ENCODE data around the gene GARS1.
"Not testable (repeated sequence)": the region's sequence is repeated elsewhere in the genome, so short reads cannot be mapped to it uniquely, and the experiment has no call there.

GARS1 gene

DNA sequence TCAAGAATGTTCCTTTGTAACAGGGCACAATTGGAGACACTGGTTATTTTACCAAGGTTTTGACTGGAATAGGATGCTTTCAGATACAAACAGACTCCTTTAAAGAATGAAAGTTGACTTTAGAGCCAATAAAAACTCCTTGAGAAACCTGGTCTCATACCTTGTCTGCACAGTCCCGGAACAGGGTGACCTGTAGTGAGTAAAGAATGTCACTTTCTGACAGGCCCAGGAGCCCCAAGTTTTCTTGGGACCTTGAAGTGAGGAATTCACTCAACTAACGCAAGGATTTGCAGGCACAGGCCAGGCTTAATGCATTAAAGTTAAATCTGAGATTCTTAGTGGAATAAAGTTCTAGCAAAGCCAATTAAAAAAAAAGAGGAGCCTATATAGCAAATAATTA is 11.5 kb upstream of the GARS1 start:
- DNase-seq: no peak

- no peak for DNase-seq
Observed at GRCh38 chr7:30584415-30584814, 10.3 kb upstream of the GARS1 start.

DNA sequence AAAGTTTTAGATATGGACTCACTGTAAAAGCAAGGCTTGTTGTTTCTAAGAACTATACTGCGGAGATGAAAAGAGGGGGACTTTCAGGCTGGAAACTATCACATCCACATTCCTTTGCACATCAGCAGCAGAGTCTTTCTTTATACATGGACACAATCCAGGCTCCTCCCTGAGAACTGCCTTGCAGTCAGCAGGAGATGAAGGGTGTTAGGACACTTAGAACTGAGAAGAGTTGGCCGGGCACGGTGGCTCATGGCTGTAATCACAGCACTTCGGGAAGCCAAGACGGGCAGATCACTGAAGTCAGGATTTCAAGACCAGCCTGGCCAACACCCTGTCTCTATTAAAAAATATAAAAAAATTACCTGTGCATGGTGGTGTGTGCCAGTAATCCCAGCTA is 9.7 kb upstream of the GARS1 start:
- DNase-seq: no peak

DNA sequence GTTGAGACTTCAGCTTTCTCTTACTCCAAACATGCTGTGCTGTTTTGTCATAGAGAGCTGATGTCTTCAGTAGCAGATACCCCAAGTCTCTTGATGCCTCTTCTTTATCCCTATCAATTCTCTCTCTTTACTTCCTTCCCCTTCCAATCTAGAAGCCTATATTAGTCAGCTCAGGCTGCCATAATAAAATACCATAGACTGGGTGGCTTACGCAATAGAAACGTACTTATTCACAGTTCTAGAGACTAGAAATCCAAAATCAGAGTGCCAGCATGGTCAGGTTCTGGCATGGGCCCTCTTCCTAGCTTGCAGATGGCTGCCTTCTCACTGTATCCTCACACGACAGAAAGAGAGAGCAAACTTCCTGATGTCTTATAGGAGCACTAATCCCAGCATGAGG is 9.0 kb upstream of the GARS1 start:
- no peak for DNase-seq

GRCh38 chr7:30587547-30587946 is 7.1 kb upstream of the GARS1 start:
- DNase-seq: not testable (repeated sequence)

DNA sequence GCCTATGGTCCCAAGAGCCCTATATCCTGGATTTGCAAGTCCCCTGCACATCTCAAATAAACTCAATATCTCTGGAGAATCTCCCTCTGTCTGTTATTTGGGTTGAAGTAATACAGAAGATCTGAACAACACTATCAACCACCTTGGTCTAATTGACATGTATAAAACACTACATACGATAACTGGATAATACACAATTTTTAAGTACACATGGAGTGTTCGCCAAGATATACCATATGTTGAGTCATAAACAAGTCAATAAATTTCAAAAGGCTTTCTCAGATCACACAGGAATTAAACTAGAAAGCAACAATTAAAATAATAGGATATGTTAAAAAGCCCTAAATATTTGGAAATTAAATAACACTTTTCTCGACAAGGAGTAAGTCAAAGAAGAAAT is 5.6 kb upstream of the GARS1 start:
- no peak for DNase-seq

DNA sequence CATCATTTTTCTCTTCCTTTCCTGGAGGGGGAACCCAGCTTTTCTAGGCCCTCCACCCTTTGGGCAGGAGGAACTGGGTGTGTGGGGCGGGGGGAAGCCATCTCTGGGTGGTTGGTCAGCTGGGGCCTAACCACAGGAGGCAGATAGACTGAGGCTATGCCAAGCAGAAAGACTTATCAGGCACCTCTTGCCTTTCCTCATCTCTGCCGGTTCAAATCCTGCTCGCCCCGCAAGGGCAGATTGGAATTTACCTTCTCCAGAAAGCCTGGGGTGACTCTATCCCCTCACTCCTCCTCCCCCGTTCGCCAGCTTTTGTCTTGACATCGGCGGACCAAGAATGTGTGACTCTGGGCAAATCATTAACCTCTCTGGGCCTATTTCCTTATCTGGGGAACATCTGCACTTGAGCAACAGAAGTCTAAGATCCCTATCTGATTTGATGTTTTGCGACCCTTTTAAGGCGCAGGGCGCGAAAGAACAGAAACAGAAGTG is 584 bp upstream of the GARS1 start:
- DNase-seq: peak in 1 of 2 donors; percentile 68

GRCh38 chr7:30595436-30596013 is 847 bp downstream of the GARS1 start:
- no peak for DNase-seq

DNA sequence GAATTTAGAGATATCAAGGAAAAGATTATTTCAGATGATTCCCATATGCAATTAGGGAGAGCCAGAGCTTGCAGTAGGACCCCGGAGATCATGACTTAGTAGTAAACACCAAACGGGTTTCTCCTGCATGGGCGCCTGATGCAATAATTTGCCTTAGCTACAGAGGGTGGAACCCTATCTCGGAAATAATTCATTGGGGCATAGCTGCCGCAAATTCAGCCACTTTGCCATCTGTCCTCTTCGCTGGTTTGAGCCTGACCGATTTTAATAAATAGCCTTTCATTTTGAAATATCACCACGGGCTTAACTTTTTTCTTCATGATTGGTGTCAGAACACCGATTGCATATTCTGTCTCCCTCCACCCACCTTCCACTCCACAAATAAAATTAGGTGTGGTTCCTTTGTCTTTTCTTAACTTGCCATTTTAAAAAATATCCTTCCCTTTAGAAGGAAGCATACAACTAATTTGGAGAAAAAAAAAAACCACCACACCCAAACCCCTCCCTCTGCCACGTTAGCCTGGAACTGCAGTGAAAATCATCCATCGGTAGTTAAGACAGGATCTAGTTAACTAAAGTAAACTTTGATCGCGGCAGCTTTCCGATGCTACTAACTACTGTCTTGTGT is 1.4 kb downstream of the GARS1 start:
- DNase-seq: no peak

- no peak for DNase-seq
Observed at GRCh38 chr7:30596721-30597120, 2.0 kb downstream of the GARS1 start.

DNA sequence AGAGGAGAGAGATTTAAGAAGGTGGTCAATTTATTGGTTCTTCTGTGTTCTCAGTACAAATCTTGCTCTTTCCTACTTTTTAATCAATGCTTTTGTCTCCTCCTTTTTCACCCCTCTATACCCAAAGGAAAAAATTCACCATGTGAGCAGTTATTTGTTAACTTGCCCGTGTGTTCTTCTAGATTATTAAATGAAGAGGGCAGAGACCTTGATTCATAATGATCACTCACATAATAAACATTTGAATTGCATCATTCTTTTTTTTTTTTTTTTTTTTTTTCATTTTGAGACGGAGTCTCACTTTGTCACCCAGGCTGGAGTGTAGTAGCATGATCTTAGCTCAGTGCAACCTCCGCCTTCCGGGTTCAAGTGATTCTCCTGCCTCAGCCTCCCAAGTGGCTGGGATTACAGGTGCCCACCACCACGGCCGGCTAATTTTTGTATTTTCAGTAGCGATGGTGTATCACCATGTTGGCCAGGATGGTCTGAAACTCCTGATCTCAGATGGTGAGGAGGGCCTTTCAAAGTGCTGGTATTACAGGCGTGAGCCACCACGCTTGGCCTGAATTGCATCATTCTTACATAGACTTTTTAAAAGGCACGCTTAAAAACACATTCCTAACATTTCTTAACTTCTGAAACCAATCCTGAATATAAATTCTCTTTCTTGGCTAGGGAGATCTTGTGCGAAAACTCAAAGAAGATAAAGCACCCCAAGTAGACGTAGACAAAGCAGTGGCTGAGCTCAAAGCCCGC is 3.6 kb downstream of the GARS1 start:
- no peak for DNase-seq

- DNase-seq: no peak
Observed at GRCh38 chr7:30604901-30605300, 10.2 kb downstream of the GARS1 start.

DNA sequence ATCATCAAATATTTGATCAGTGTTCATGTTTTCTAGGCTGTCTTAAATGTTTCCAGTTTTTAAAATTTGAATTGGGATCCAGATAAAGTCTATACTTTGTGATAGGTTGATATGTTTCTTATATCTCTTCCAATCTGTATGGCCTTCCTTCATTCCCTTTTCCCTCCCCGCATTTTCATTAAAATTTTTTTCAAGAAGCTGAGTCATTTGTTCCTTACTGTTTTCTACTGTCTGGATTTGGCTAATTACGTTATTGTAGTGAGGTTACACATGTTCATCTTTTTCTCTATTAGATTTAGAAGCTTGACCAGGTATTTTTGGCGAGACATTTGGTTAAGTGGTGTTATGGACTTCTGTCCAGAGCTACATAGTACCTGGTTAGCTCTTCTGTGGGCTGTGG is 11.2 kb downstream of the GARS1 start:
- DNase-seq: no peak

DNA sequence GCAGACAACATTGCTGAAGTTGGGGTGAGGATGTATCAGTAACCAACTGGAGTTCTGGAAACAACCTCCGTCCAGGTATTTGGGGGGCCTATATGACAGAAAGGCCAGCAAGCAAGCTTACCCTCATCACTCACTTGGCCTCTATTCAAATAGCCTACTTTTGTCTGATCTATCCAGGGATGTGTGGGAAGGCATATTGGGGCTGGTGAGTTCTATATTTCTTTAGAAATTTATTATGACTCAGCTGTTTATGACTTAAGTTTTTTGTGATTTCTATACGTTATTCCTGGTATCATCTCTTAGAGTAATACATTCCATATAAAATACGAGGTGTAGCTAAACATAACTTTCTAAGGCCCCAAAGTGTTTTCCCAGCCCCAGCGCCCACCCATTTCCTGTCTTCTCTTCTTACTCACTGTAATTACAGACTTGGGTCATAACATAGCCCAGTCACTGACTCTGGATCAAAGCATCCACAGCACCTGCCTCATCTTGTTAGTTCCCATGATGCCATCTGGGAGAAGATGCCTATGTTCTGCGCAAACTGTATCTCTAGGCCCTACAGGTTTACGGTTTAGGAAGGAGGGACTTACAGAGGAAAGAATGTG is 18.1 kb downstream of the GARS1 start:
- no peak for DNase-seq

GRCh38 chr7:30613366-30614325 is 19.0 kb downstream of the GARS1 start:
- no peak for DNase-seq

GRCh38 chr7:30616318-30616717 is 21.6 kb downstream of the GARS1 start:
- no peak for DNase-seq

DNA sequence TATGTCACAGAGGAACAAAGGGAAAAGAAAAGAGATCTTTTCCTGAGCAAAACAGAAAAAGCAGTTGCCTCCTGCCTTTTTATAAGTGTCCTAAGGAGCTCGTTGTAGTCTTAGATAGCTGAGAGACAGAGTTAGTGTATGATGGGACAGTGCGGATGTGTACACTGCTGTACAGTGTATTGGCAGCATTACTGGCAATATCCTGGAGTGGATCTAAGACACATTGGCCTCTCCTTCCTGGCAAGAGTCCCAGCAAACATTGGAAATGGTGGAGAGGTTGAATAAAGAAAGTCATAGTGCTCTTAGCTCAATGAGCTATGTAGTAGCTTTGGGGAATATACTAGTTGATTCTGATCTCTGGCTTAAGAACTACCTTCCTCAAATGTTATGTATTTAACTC is 22.7 kb downstream of the GARS1 start:
- DNase-seq: no peak

GRCh38 chr7:30618080-30618676 is 23.5 kb downstream of the GARS1 start:
- DNase-seq: no peak

DNA sequence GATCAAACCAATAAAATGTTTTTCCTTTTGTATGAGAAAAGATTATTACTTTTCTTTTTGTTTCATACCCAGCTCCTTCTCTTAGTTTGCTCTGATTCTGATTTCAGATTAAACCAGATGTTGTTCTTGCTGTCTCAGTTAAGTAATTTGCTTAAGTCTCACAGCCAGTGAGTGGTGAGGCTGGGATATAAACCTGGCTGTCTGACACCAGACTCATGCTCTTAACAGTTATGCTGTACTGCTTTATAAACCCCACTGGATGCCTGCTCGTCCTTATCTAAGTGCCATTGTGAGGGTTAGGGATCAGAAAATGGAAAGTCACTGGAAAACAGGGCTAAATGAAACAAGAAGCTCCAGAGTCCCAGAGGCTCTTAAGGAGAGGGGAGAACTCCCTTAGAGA is 24.3 kb downstream of the GARS1 start:
- DNase-seq: no peak

- DNase-seq: no peak
Observed at GRCh38 chr7:30625283-30625682, 30.6 kb downstream of the GARS1 start.

GRCh38 chr7:30627026-30627425 is 32.3 kb downstream of the GARS1 start:
- no peak for DNase-seq

GRCh38 chr7:30630986-30631385 is 36.3 kb downstream of the GARS1 start:
- no peak for DNase-seq

Measured in bone marrow (tissue), 2 donors.